K562 (cell line): ENCODE data around the gene HES4. TPM values are rescaled to one million over a fixed set of nuclear protein-coding genes. Genes with fewer than 3 reads are reported as not detected.

Source experiments
- ARID4B ChIP-seq: sonication (generic); formaldehyde crosslinking; IDR thresholded peaks from 2 replicates; pipeline ENCODE4 v1.8.0; 2022; ENCODE audit warnings: mild to moderate bottlenecking, missing genetic modification reagents
- EZH2 ChIP-seq: IDR thresholded peaks from 2 replicates; pipeline ENCODE4 v1.6.1; 2012; ENCODE audit warnings: low read depth, mild to moderate bottlenecking, inconsistent platforms, low read length, borderline replicate concordance
- FOXA1 ChIP-seq: fragments of 450-650 bp; IDR thresholded peaks from 2 replicates; pipeline ENCODE4 v1.6.1; 2016; ENCODE audit warnings: mild to moderate bottlenecking, borderline replicate concordance
- GABPB2 ChIP-seq: fragments of 250-450 bp; sonication (Bioruptor Pico); conservative IDR thresholded peaks from 2 replicates; pipeline ENCODE4 v1.5.1; 2021; ENCODE audit warnings: mild to moderate bottlenecking
- MAFF ChIP-seq: IDR thresholded peaks from 2 replicates; pipeline ENCODE4 v1.6.1; 2012; ENCODE audit warnings: low read length, improper control_type of control experiment
- SMARCC2 ChIP-seq: fragments of 450-650 bp; IDR thresholded peaks from 2 replicates; pipeline ENCODE4 v1.6.1; 2017; ENCODE audit warnings: antibody characterized with exemption, moderate library complexity, mild to moderate bottlenecking, low read depth
- SRSF9 ChIP-seq: fragments of 200-400 bp; formaldehyde crosslinking; IDR thresholded peaks from 2 replicates; pipeline ENCODE4 v1.6.1; 2017; ENCODE audit warnings: low read depth, low read length, borderline replicate concordance
- STAG1 ChIP-seq: sonication (generic); formaldehyde crosslinking; IDR thresholded peaks from 2 replicates; pipeline ENCODE4 v1.5.0; 2020; ENCODE audit warnings: missing genetic modification reagents, borderline replicate concordance
- STAT5A ChIP-seq: IDR thresholded peaks from 2 replicates; pipeline ENCODE4 v1.6.1; 2012; ENCODE audit warnings: low read length, inconsistent platforms, borderline replicate concordance
- SUPT5H ChIP-seq: fragments of 450-650 bp; IDR thresholded peaks from 2 replicates; pipeline ENCODE4 v1.6.1; 2016
- XRCC4 ChIP-seq: IDR thresholded peaks from one replicate; pipeline ENCODE4 v1.6.1; 2011; ENCODE audit not compliant: insufficient read depth, insufficient read length; ENCODE audit errors: extremely low read depth
- ZBTB26 ChIP-seq: fragments of 450-650 bp; formaldehyde crosslinking; IDR thresholded peaks from 2 replicates; pipeline ENCODE4 v1.4.0; 2022; ENCODE audit warnings: missing genetic modification characterization
- ZKSCAN1 ChIP-seq: fragments of 150-350 bp; IDR thresholded peaks from 2 replicates; pipeline ENCODE4 v1.6.1; 2016; ENCODE audit warnings: low read depth, low read length
- ZNF121 ChIP-seq: sonication (generic); formaldehyde crosslinking; conservative IDR thresholded peaks from 2 replicates; pipeline ENCODE4 v1.8.0; 2022; ENCODE audit warnings: missing genetic modification reagents
- ZNF511 ChIP-seq: sonication (generic); formaldehyde crosslinking; IDR thresholded peaks from 2 replicates; pipeline ENCODE4 v1.8.0; 2022; ENCODE audit warnings: mild to moderate bottlenecking, missing genetic modification reagents
- polyA plus RNA-seq, 8 experiments: library from polyadenylated mRNA; depleted of rRNA in 4 of 8; stranded (reverse) in 5 of 8; unstranded in 3 of 8; fragments of >200 nt; fragmentation: Nextera tagmentation in 2 of 8; fragmentation: Illumina TruSeq in 1 of 8; extraction: Ambion mirVana in 2 of 8; extraction: Trizol in 1 of 8; gene quantifications; 2 replicates each; pipeline versions ENCODE4 v1.2.1 to v1.2.3, GENCODE V29; 2011 to 2014; ENCODE audit warnings: inconsistent platforms in 1 of 8, missing spikeins in 1 of 8
- total RNA-seq, 7 experiments: library from RNA; depleted of rRNA in 6 of 7; stranded (reverse); fragments of >200 nt in 6 of 7; fragmentation: Illumina TruSeq in 2 of 7; extraction: Trizol in 2 of 7; gene quantifications; 2 replicates each; pipeline versions ENCODE4 v1.2.1 to v1.2.3, GENCODE V29; 2011 to 2021; ENCODE audit warnings: low replicate concordance in 1 of 7
- TF ChIP-seq, protein P1 (sequence below): IDR thresholded peaks from 2 replicates; pipeline ENCODE4 v1.6.1; 2016; ENCODE audit warnings: missing genetic modification characterization, missing compliant biosample characterization

HES4 gene
- total and polyA plus RNA-seq, 9 of the 15 experiments (the other 6 are each of a cell fraction or from before 2014, with no cell fraction given): 0.21 to 43.7 (median 5.3) TPM; not detected in 2

DNA sequence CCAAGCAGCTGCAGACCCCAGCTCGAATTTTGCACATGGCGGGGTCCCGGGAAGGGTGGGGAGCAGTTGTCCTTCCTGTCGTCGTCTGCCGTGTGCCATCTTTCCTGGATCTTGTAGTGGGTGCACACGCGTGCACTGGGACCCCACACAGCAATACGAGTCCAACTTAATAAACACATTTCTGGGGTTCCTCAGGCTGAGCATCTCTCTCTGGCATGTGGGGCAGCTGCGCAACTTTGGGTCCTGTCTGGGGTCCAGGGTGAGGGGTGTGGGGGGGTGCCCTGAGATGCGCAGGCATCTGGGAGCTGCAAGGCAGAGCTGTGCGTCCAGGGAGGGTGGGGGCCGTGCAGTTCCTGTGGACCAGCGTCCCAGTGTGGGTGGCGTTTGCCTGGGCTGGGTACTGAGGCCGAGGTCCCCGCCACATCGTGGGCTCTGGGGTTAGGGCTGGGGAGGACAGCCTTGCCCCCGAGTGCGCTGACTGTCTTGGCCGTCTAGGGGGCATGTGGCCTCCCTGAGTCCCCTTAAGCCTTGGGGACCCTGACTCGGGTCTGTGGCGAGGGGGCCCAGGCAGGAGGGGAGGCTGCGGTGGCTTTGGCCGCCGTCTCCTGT, 34.3 kb downstream of the HES4 start (continued):
- TF ChIP-seq, protein P1, sequence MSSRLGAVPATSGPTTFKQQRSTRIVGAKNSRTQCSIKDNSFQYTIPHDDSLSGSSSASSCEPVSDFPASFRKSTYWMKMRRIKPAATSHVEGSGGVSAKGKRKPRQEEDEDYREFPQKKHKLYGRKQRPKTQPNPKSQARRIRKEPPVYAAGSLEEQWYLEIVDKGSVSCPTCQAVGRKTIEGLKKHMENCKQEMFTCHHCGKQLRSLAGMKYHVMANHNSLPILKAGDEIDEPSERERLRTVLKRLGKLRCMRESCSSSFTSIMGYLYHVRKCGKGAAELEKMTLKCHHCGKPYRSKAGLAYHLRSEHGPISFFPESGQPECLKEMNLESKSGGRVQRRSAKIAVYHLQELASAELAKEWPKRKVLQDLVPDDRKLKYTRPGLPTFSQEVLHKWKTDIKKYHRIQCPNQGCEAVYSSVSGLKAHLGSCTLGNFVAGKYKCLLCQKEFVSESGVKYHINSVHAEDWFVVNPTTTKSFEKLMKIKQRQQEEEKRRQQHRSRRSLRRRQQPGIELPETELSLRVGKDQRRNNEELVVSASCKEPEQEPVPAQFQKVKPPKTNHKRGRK (tag): no peak
- no peak for TF ChIP-seq FOXA1
- 0 out of 2 replicates have a peak, but pooled peaks have one; percentile 22 for TF ChIP-seq ARID4B (CRISPR knock-in tag)
- no peak for TF ChIP-seq STAT5A
- no peak for TF ChIP-seq ZNF121 (CRISPR knock-in tag)
- TF ChIP-seq SRSF9: no peak
- no peak for TF ChIP-seq MAFF
- TF ChIP-seq GABPB2: no peak
- TF ChIP-seq STAG1 (CRISPR knock-in tag): no peak
- TF ChIP-seq SUPT5H: 0 out of 2 replicates have a peak, but pooled peaks have one; percentile 21
- TF ChIP-seq SMARCC2: no peak
- 0 out of 2 replicates have a peak, but pooled peaks have one; percentile 19 for TF ChIP-seq ZNF511 (CRISPR knock-in tag)
- no peak for TF ChIP-seq EZH2
- no peak for TF ChIP-seq ZKSCAN1
- no peak for TF ChIP-seq XRCC4
- no peak for TF ChIP-seq ZBTB26 (CRISPR knock-in tag)
